HepG2 (cell line): Measurements from ENCODE around the gene MRPS17. TPM values are rescaled to one million over a fixed set of nuclear protein-coding genes. Genes with fewer than 3 reads are reported as not detected.

Source experiments
- ATAC-seq: fragments of 200-7000 bp; cut with Tn5 transposase; 3 replicates; pipeline ENCODE4 v1.9.1; 2020; ENCODE audit warnings: mild to moderate bottlenecking, moderate library complexity
- BruUV-seq: library from RNA; stranded (reverse); fragments of 400-500 nt; replicated peaks from 2 replicates; lab custom pipeline; 2021; lab: Mats Ljungman, UMichigan
- CTCF ChIA-PET: fragments of 300-600 bp; formaldehyde crosslinking; extraction: SDS; loops from one replicate; lab custom pipeline; 2021; ENCODE audit warnings: low total read pairs, inconsistent platforms, low intra/inter-chr PET ratio; lab: Yijun Ruan, JAX
- POLR2A ChIA-PET: fragments of 350-600 bp; sonication (Branson Sonifier 250); formaldehyde crosslinking; loops from one replicate; lab custom pipeline; 2020; ENCODE audit warnings: antibody characterized with exemption, inconsistent platforms; lab: Yijun Ruan, JAX
- DNase-seq: peaks from one replicate; pipeline ENCODE4 v3.0.0-alpha.2; 2015; ENCODE audit warnings: low spot score
- FAIRE-seq: peaks from 3 replicates; lab custom pipeline; 2011; peaks lifted over from hg19 to GRCh38; lab: Jason Lieb, UNC
- H2AFZ ChIP-seq: one replicate; pipeline ENCODE4 v1.6.1; 2011; ENCODE audit warnings: low read length, inconsistent platforms
- H3K27ac ChIP-seq: fragments of 300-600 bp; 3 replicates; pipeline ENCODE4 v1.8.0; 2011; ENCODE audit warnings: mixed run types, mild to moderate bottlenecking, mixed read lengths, low read length, inconsistent platforms; ENCODE audit not compliant: insufficient read depth; ENCODE audit errors: extremely low read length
- H3K27me3 ChIP-seq, 2 experiments: fragments of 200-600 bp in 1 of 2; 2 replicates in 1 of 2; 3 replicates in 1 of 2; pipeline versions ENCODE4 v1.6.0 to v1.8.0; 2011; ENCODE audit warnings: low read length in 2 of 2, mild to moderate bottlenecking in 2 of 2, moderate library complexity in 2 of 2, inconsistent platforms in 1 of 2; ENCODE audit not compliant: insufficient read depth in 2 of 2, control insufficient read depth in 1 of 2
- H3K36me3 ChIP-seq, 2 experiments: fragments of 200-600 bp in 1 of 2; replicated peaks in 1 of 2; 2 replicates in 1 of 2; 3 replicates in 1 of 2; pipeline versions ENCODE4 v1.5.1 to v1.8.0; 2011; ENCODE audit warnings: low read length in 2 of 2, inconsistent platforms in 1 of 2; ENCODE audit not compliant: insufficient read depth in 2 of 2, control insufficient read depth in 1 of 2
- H3K4me1 ChIP-seq: 2 replicates; pipeline ENCODE4 v1.5.1; 2012; ENCODE audit warnings: low read length, inconsistent platforms; ENCODE audit not compliant: insufficient read depth
- H3K4me2 ChIP-seq: 2 replicates; pipeline ENCODE4 v1.6.0; 2011; ENCODE audit warnings: low read depth, low read length, inconsistent platforms
- H3K4me3 ChIP-seq, 3 experiments: fragments of 200-600 bp in 1 of 3; sonication (generic), shearing (Covaris generic) in 1 of 3; replicated peaks in 1 of 3; 2 replicates each; pipeline ENCODE4 v1.5.1; 2011 to 2016; ENCODE audit warnings: low read length in 3 of 3, inconsistent platforms in 2 of 3, low read depth in 2 of 3, mild to moderate bottlenecking in 2 of 3, control low read depth in 1 of 3, mixed read lengths in 1 of 3; ENCODE audit not compliant: insufficient read depth in 1 of 3
- H3K79me2 ChIP-seq: one replicate; pipeline ENCODE4 v1.6.1; 2011; ENCODE audit warnings: low read length, inconsistent platforms; ENCODE audit not compliant: insufficient read depth
- H3K9ac ChIP-seq: 2 replicates; pipeline ENCODE4 v1.6.0; 2011; ENCODE audit warnings: mild to moderate bottlenecking, low read depth, low read length, inconsistent platforms; ENCODE audit not compliant: insufficient read depth
- H3K9me3 ChIP-seq: 2 replicates; pipeline ENCODE4 v1.5.1; 2012; ENCODE audit warnings: mild to moderate bottlenecking, low read length
- H4K20me1 ChIP-seq: 2 replicates; pipeline ENCODE4 v1.6.0; 2011; ENCODE audit warnings: inconsistent platforms, mild to moderate bottlenecking, low read length, moderate library complexity; ENCODE audit not compliant: insufficient read depth
- FOXK2 ChIP-seq: fragments of 450-650 bp; IDR thresholded peaks from 2 replicates; pipeline ENCODE4 v1.6.1; 2016
- HNF4A ChIP-seq: sonication (generic); formaldehyde crosslinking; IDR thresholded peaks from 2 replicates; pipeline ENCODE4 v1.4.0; 2020; ENCODE audit warnings: missing genetic modification reagents
- HNF4G ChIP-seq, 2 experiments: sonication (generic) in 1 of 2; formaldehyde crosslinking in 1 of 2; IDR thresholded peaks; 2 replicates each; pipeline versions ENCODE4 v1.4.0 to v1.6.1; 2011 to 2020; ENCODE audit warnings: borderline replicate concordance in 2 of 2, low read depth in 2 of 2, mild to moderate bottlenecking in 2 of 2, low read length in 1 of 2, missing genetic modification reagents in 1 of 2, moderate library complexity in 1 of 2
- HNRNPK ChIP-seq: fragments of 200-400 bp; formaldehyde crosslinking; IDR thresholded peaks from 2 replicates; pipeline ENCODE4 v1.6.1; 2018; ENCODE audit warnings: low read length, low read depth, moderate library complexity, mild to moderate bottlenecking; ENCODE audit not compliant: poor library complexity, severe bottlenecking
- KDM6A ChIP-seq: IDR thresholded peaks from 2 replicates; pipeline ENCODE4 v1.6.1; 2016; ENCODE audit warnings: low read depth
- NFYC ChIP-seq: IDR thresholded peaks from 2 replicates; pipeline ENCODE4 v1.6.1; 2016; ENCODE audit warnings: missing genetic modification reagents, missing compliant biosample characterization
- TARDBP ChIP-seq: sonication (generic); formaldehyde crosslinking; IDR thresholded peaks from 2 replicates; pipeline ENCODE4 v1.8.0; 2022; ENCODE audit warnings: mild to moderate bottlenecking, missing genetic modification reagents
- ZMYM4 ChIP-seq: sonication (generic); formaldehyde crosslinking; IDR thresholded peaks from 2 replicates; pipeline ENCODE4 v1.8.1; 2023; ENCODE audit warnings: mild to moderate bottlenecking, missing genetic modification reagents
- ZNF225 ChIP-seq: sonication (generic); formaldehyde crosslinking; IDR thresholded peaks from 2 replicates; pipeline ENCODE4 v1.4.0; 2020; ENCODE audit warnings: mild to moderate bottlenecking, missing genetic modification reagents
- ZNF644 ChIP-seq: IDR thresholded peaks from 2 replicates; pipeline ENCODE4 v1.6.1; 2016; ENCODE audit warnings: low read depth
- WGBS: methylation state at CpG from one replicate; pipeline ENCODE4 v1.1.6; 2017; ENCODE audit warnings: low lambda C conversion rate; 5-methylcytosine and 5-hydroxymethylcytosine counted together
- in situ Hi-C: cut with HindIII; loops from 2 replicates; pipeline ENCODE4 v1.10.0; 2017; ENCODE audit warnings: low pct_unique_long_range_greater_than_20kb; ENCODE audit not compliant: extremely low pct_ligation_motif_present
- intact Hi-C: fragments of 100-400 bp; cut with micrococcal nuclease; formaldehyde crosslinking; loops from one replicate; pipeline ENCODE4 v1.10.0; 2022; ENCODE audit not compliant: unreplicated experiment
- polyA plus RNA-seq, 8 experiments: library from polyadenylated mRNA; depleted of rRNA in 3 of 8; stranded (reverse) in 7 of 8; unstranded in 1 of 8; fragments of >200 nt; fragmentation: Illumina TruSeq in 4 of 8; extraction: Trizol in 4 of 8; gene quantifications; 2 replicates each; pipeline versions ENCODE4 v1.2.1 to v1.2.3, GENCODE V29; 2011 to 2016; ENCODE audit warnings: low read depth in 4 of 8, missing spikeins in 1 of 8, mixed read lengths in 1 of 8; ENCODE audit not compliant: insufficient read depth in 1 of 8
- total RNA-seq, 5 experiments: library from RNA; depleted of rRNA; stranded (reverse); fragments of >200 nt; fragmentation: Illumina TruSeq; extraction: Trizol; gene quantifications; 2 replicates each; pipeline ENCODE4 v1.2.3, GENCODE V29; 2016; ENCODE audit warnings: low read depth in 1 of 5
- TF ChIP-seq, protein P1 (sequence below): sonication (generic); formaldehyde crosslinking; IDR thresholded peaks from 2 replicates; pipeline ENCODE4 v1.4.0; 2020; ENCODE audit warnings: mild to moderate bottlenecking, missing genetic modification reagents

The MRPS17 gene
- total and polyA plus RNA-seq, 2 of the 13 experiments (the other 11 are each of a cell fraction or from before 2014, with no cell fraction given), result 14.9 to 31.3 TPM

DNA sequence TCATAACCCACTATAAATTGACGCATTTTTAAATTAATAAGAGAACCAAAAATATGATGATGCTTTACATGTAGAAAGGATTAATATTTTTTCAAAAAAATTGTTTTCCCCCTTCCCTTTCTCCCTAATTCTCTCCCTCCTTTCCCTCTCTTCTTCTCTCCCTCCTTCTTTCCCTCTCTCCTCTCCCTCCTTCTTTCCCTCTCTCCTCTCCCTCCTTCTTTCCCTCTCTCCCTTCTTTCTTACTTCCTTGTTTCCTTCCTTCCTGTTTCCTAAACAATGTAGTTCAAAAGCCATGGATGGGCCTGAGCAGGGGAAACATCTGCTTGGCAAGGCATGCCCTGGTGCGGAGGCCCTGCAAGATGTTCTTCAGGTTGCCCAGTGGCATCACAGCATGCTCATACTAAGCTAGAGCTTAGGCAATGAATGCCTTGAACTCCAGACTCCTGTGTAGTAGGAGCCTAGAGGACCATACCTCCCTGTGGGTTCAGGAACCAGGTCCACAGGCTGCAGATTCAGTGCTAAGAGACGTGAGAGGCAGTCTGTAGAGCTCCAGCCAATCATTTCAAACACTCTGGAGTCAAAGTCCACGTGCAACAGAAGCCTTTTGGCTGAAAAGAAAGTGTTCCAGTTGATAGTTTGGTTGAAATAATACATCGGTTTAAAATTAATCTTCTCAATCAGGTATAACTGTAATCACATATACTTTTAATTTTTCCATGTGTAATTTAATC is 20.1 kb upstream of the MRPS17 start:
- no TSS peak for BruUV-seq
- Histone ChIP-seq H3K4me2 (peak overlapping the region; percentile 39), H3K9ac (no peak overlapping the region), H3K27ac (no peak overlapping the region), H3K4me3 (no peak overlapping the region), H3K27me3 (no peaks in the 10 kb centered on the region), H2AFZ (peak overlapping the region; percentile 40), H3K79me2 (no peaks in the 10 kb centered on the region), H4K20me1 (no peaks in the 10 kb centered on the region), H3K36me3 (no peaks in the 10 kb centered on the region), H3K9me3 (no peaks in the 10 kb centered on the region; the same call in 1 of the 2 replicates), H3K4me1 (peaks cover 10% of the 10 kb centered on the region)
- 65% methylated on average over 4 of the region's 5 CpGs for WGBS
- ATAC-seq, result peak; percentile 82
- FAIRE-seq, result peak; percentile 49
- intact Hi-C loops (no loop called here), in situ Hi-C loops (no loop called here)
- peak; percentile 18 for DNase-seq
- CTCF ChIA-PET, result no interaction called here
- no peak for TF ChIP-seq ZNF225
- TF ChIP-seq FOXK2, result no peak
- 0 out of 2 replicates have a peak, but pooled peaks have one; percentile 21 for TF ChIP-seq NFYC (CRISPR knock-in tag)
- TF ChIP-seq TARDBP (CRISPR knock-in tag), result no peak; the same call in 1 of the 2 replicates
- TF ChIP-seq, protein P1, sequence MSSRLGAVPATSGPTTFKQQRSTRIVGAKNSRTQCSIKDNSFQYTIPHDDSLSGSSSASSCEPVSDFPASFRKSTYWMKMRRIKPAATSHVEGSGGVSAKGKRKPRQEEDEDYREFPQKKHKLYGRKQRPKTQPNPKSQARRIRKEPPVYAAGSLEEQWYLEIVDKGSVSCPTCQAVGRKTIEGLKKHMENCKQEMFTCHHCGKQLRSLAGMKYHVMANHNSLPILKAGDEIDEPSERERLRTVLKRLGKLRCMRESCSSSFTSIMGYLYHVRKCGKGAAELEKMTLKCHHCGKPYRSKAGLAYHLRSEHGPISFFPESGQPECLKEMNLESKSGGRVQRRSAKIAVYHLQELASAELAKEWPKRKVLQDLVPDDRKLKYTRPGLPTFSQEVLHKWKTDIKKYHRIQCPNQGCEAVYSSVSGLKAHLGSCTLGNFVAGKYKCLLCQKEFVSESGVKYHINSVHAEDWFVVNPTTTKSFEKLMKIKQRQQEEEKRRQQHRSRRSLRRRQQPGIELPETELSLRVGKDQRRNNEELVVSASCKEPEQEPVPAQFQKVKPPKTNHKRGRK, result peak; percentile 94
- TF ChIP-seq ZMYM4 (CRISPR knock-in tag), result peak; percentile 41; the same call in 1 of the 2 replicates
- TF ChIP-seq KDM6A (CRISPR knock-in tag), result no peak
- TF ChIP-seq HNRNPK, result peak; percentile 45
- 0 out of 2 replicates have a peak, but pooled peaks have one; percentile 29 for TF ChIP-seq HNF4G (IDR thresholded peaks at IDR 0.05; ENCODE audit: borderline replicate concordance, low read depth, low read length)
- TF ChIP-seq HNF4G (CRISPR knock-in tag; IDR thresholded peaks at IDR 0.05; ENCODE audit: borderline replicate concordance, low read depth), result no peak
- TF ChIP-seq ZNF644, result peak; percentile 17; the same call in 1 of the 2 replicates
- TF ChIP-seq HNF4A (CRISPR knock-in tag), result peak; percentile 69
- POLR2A ChIA-PET, result no interaction called here
